Ovary (tissue), 9 donors: Measurements from ENCODE around the gene LIPC. TPM values are rescaled to one million over a fixed set of nuclear protein-coding genes. Genes with fewer than 3 reads are reported as not detected.

Source experiments
- DNase-seq, 5 donors: peaks; one replicate each; pipeline ENCODE4 v3.0.0-alpha.2; 2019 to 2020
- H3K27ac ChIP-seq, 2 donors: fragments of 200-600 bp; one replicate each; pipeline versions ENCODE4 v1.5.1 to v1.8.0; 2019 to 2022
- H3K27me3 ChIP-seq: fragments of 200-600 bp; one replicate; pipeline ENCODE4 v1.8.0; 2022
- H3K36me3 ChIP-seq: fragments of 200-600 bp; sonication (generic); one replicate; pipeline ENCODE4 v1.5.1; 2019
- H3K4me1 ChIP-seq: one replicate; pipeline ENCODE4 v1.8.1; 2013; ENCODE audit warnings: mild to moderate bottlenecking, moderate library complexity; ENCODE audit not compliant: insufficient read depth
- H3K4me3 ChIP-seq: fragments of 200-600 bp; sonication (generic); one replicate; pipeline ENCODE4 v1.5.1; 2017
- H3K9me3 ChIP-seq, 2 donors: fragments of 200-600 bp in 1 of 2; sonication (generic) in 1 of 2; one replicate each; pipeline versions ENCODE4 v1.5.1 to v1.8.1; 2013 to 2019; ENCODE audit warnings: mild to moderate bottlenecking in 1 of 2, moderate library complexity in 1 of 2
- CTCF ChIP-seq, 3 donors: fragments of 450-650 bp in 2 of 3; fragments of 200-600 bp in 1 of 3; IDR thresholded peaks; one replicate each; pipeline versions ENCODE4 v1.5.1 to v1.8.0; 2016 to 2022; ENCODE audit warnings: antibody characterized with exemption in 3 of 3, mild to moderate bottlenecking in 1 of 3
- EP300 ChIP-seq: sonication (generic); formaldehyde crosslinking; IDR thresholded peaks from one replicate; pipeline ENCODE4 v1.6.1; 2017; ENCODE audit warnings: antibody characterized with exemption
- POLR2A ChIP-seq: fragments of 450-650 bp; IDR thresholded peaks from one replicate; pipeline ENCODE4 v1.6.1; 2017; ENCODE audit warnings: antibody characterized with exemption, mild to moderate bottlenecking, moderate library complexity
- whole genome bisulfite sequencing, 3 donors: extraction: QIAGEN DNeasy Blood & Tissue Kit in 1 of 3; methylation state at CpG; one replicate each; pipeline versions ENCODE4 v1.1.5 to v1.1.7; 2013 to 2017; 5-methylcytosine and 5-hydroxymethylcytosine counted together
- intact Hi-C, 4 donors: fragments of 100-400 bp; cut with DNase I; formaldehyde crosslinking; loops; one replicate each; pipeline versions ENCODE4 v1.11.0 to v1.15.1; 2022 to 2023
- polyA plus RNA-seq, 2 donors: library from polyadenylated mRNA; stranded (reverse); fragments of 200-250 nt in 1 of 2; fragments of 350-450 nt in 1 of 2; fragmentation: Illumina TruSeq in 1 of 2; extraction: RNeasy Lipid Tissue Mini Kit (QIAGEN cat#74804) in 1 of 2; gene quantifications; one replicate each; pipeline ENCODE4 v1.2.3, GENCODE V29; 2013 to 2014
- total RNA-seq, 7 donors: library from RNA; depleted of rRNA in 2 of 7; stranded (reverse); fragments of >200 nt in 2 of 7; fragmentation: NEBNext Ultra II Directional in 3 of 7; extraction: Animal tissue kit (Norgen Biotek cat#: 25700) in 3 of 7; gene quantifications; one replicate each; pipeline versions ENCODE4 v1.1.0 to v1.2.4, GENCODE V29; 2016 to 2023
- donor health status: DM: no; HTN: no; CAD: no; lungs with moderate emphysema.
- donor health status: DM: no; HTN: no; CAD: no.
- donor health status: Bipolar disorder and iron deficiency.
- donor health status: DM: yes; HTN: yes; CAD: no.
- donor health status: DM: no; HTN: no; CAD: no.
- donor health status: DM: yes; HTN: yes; CAD: no.

LIPC gene
- total and polyA plus RNA-seq, 9 donors: 0.28 to 1.1 (median 0.72) TPM

GRCh38 chr15:58476525-58477162, 44.9 kb downstream of the LIPC start:
- no peak overlapping the region for H3K27ac ChIP-seq
- H3K4me1 ChIP-seq: peaks cover 7% of the 10 kb centered on the region
- no peak overlapping the region for H3K4me3 ChIP-seq
- DNase-seq: no peak
- WGBS, 3 donors: 58 to 64% (median 61%) methylated on average over 10 of the region's 10 CpGs
- H3K9me3 ChIP-seq: no peaks in the 10 kb centered on the region
- H3K36me3 ChIP-seq: no peaks in the 10 kb centered on the region
- intact Hi-C loops: no loop called here
- TF ChIP-seq CTCF (IDR thresholded peaks at IDR 0.05): no peak
- TF ChIP-seq POLR2A: no peak
- TF ChIP-seq EP300: no peak
- no peaks in the 10 kb centered on the region for H3K27me3 ChIP-seq

- Histone ChIP-seq H3K4me1 (peaks cover 7% of the 10 kb centered on the region), H3K9me3 (no peaks in the 10 kb centered on the region), H3K36me3 (no peaks in the 10 kb centered on the region), H3K27me3 (no peaks in the 10 kb centered on the region), H3K4me3 (no peak overlapping the region), H3K27ac (no peak overlapping the region)
- intact Hi-C loops: no loop called here
- TF ChIP-seq CTCF (IDR thresholded peaks at IDR 0.05) (no peak), EP300 (no peak), POLR2A (no peak)
- WGBS, 3 donors: 9 to 13% (median 11%) methylated on average over 4 of the region's 4 CpGs
- DNase-seq: no peak
These were observed 45.4 kb downstream of the LIPC start for GRCh38 chr15:58477170-58477569.

GRCh38 chr15:58478035-58478434, 46.2 kb downstream of the LIPC start:
- WGBS, 3 donors: 92 to 99% (median 99%) methylated on average over 3 of the region's 3 CpGs
- intact Hi-C loops: no loop called here
- peaks cover 5% of the 10 kb centered on the region for H3K4me1 ChIP-seq

GRCh38 chr15:58478579-58478978, 46.8 kb downstream of the LIPC start:
- Histone ChIP-seq H3K4me3 (no peak overlapping the region), H3K27ac (no peak overlapping the region), H3K4me1 (peaks cover under 1% of the 10 kb centered on the region), H3K9me3 (no peaks in the 10 kb centered on the region), H3K36me3 (no peaks in the 10 kb centered on the region), H3K27me3 (no peaks in the 10 kb centered on the region)
- intact Hi-C loops: no loop called here
- no peak for DNase-seq
- whole genome bisulfite sequencing, 3 donors: 95 to 98% (median 96%) methylated on average over 3 of the region's 3 CpGs
- TF ChIP-seq EP300 (no peak), CTCF (IDR thresholded peaks at IDR 0.05) (no peak), POLR2A (no peak)

More at GRCh38 chr15:58478035-58478434, 46.2 kb downstream of the LIPC start:
- Histone ChIP-seq H3K9me3 (no peaks in the 10 kb centered on the region), H3K4me3 (no peak overlapping the region), H3K27me3 (no peaks in the 10 kb centered on the region), H3K36me3 (no peaks in the 10 kb centered on the region), H3K27ac (no peak overlapping the region)
- no peak for TF ChIP-seq EP300
- TF ChIP-seq CTCF (IDR thresholded peaks at IDR 0.05): no peak
- TF ChIP-seq POLR2A: no peak
- DNase-seq: no peak
